ENCODE measurements around the gene TRPV5. TPM values are rescaled to one million over a fixed set of nuclear protein-coding genes. Genes with fewer than 3 reads are reported as not detected.

TRPV5 gene
- total RNA-seq, 4 donors from 2014 or later, result 0.17 TPM; not detected in 3

DNA sequence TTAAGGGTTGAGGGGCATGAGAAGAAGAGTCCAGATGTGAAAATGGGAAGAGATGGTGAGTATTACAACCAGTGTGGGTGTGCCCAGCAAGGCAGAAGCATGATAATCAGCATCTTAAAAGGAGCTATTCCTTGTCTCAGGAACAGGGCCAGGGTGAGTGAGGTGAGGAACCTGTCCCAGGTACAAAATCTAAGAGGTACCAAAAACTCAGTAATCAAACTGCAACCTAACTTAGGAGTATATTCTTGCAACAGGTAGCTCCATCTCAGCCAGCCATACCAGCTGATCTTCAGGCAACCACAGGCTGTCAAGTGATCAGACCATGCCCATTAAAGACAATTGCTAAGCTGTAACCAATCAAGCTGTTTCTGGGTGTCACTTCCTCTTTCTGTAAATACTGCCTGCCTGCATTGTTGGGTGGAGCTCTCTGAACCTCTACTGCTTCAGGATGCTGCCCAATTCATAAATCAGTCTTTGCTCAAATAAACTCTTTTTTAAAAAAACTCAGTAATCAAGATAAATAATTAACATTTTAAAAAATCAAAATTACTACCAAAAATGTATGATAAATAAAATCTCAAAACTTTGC lies 21.2 kb upstream of the TRPV5 start:
- H3K27me3 ChIP-seq, result no peaks in the 10 kb centered on the region
- DNase-seq (ENCODE audit: extremely low spot score), result peak; percentile 66
- H3K4me1 ChIP-seq, result no peaks in the 10 kb centered on the region
- peaks cover 0 to 16% (median 2%) of the 10 kb centered on the region in 4 donors for H3K9me3 ChIP-seq
- no peak overlapping the region for H3K27ac ChIP-seq (replicated peaks in 1 of 4)
- no peak overlapping the region for H3K4me3 ChIP-seq
- intact Hi-C loops (cut with DNase I), result no loop called here
- no peak for TF ChIP-seq POLR2AphosphoS5 (IDR thresholded peaks at IDR 0.05)
- TF ChIP-seq POLR2A (IDR thresholded peaks at IDR 0.05; ENCODE audit: low read depth), result no peak
- TF ChIP-seq, protein P1, sequence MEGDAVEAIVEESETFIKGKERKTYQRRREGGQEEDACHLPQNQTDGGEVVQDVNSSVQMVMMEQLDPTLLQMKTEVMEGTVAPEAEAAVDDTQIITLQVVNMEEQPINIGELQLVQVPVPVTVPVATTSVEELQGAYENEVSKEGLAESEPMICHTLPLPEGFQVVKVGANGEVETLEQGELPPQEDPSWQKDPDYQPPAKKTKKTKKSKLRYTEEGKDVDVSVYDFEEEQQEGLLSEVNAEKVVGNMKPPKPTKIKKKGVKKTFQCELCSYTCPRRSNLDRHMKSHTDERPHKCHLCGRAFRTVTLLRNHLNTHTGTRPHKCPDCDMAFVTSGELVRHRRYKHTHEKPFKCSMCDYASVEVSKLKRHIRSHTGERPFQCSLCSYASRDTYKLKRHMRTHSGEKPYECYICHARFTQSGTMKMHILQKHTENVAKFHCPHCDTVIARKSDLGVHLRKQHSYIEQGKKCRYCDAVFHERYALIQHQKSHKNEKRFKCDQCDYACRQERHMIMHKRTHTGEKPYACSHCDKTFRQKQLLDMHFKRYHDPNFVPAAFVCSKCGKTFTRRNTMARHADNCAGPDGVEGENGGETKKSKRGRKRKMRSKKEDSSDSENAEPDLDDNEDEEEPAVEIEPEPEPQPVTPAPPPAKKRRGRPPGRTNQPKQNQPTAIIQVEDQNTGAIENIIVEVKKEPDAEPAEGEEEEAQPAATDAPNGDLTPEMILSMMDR (IDR thresholded peaks at IDR 0.05), result no peak
- TF ChIP-seq EP300 (IDR thresholded peaks at IDR 0.05), result no peak
- no peaks in the 10 kb centered on the region for H3K36me3 ChIP-seq

DNA sequence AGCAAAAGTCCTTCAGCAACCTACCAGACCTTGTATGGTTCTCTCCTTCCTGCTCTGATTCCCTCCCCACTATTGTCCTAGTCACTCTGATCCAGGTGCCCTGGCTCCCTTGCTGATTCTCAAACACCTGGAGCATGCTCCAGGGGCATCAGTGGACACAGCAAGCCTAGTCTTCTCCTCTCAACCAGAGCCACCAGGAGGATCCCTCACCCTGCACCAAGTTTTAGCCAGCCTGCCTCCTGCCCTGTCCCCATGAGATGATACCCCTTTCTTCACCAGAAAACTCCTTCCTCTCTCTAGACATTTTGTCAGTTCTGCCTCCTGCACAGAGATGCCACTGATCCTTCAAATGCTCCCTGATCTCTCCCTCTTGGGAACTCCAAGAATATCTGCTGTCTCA lies 16.7 kb upstream of the TRPV5 start:
- Histone ChIP-seq H3K4me3 (no peak overlapping the region), H3K27me3 (no peaks in the 10 kb centered on the region), H3K27ac (replicated peaks in 1 of 4) (no peak overlapping the region), H3K36me3 (no peaks in the 10 kb centered on the region), H3K4me1 (no peaks in the 10 kb centered on the region), H3K9me3 (peaks cover 0 to 11% (median 2%) of the 10 kb centered on the region in 4 donors)
- no peak for DNase-seq (ENCODE audit: extremely low spot score)
- intact Hi-C loops (cut with DNase I), result no loop called here
- no peak for TF ChIP-seq POLR2A (IDR thresholded peaks at IDR 0.05; ENCODE audit: low read depth)
- TF ChIP-seq, protein P1 (IDR thresholded peaks at IDR 0.05), result no peak
- TF ChIP-seq EP300 (IDR thresholded peaks at IDR 0.05), result no peak
- no peak for TF ChIP-seq POLR2AphosphoS5 (IDR thresholded peaks at IDR 0.05)

DNA sequence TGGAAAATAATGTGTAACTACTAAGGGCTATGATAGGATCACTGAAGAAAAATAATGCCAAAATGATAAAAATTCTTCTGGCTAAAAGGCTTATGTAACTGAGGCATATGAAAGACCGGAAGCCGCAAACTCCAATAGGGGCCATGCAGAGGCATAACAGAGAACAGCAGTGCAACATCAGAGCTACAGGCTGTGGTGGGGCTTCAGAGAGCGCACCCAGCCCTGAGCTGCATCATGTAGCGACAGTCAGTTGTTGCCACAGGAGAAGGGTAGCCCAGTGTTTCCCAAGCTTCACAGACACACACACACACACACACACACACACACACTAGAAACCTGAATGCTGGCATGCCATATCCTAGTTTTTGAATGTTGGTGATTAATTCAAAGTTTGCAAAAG lies 15.1 kb upstream of the TRPV5 start:
- H3K4me3 ChIP-seq, result no peak overlapping the region
- H3K9me3 ChIP-seq, result no peaks in the 10 kb centered on the region
- no peak for DNase-seq (ENCODE audit: extremely low spot score)
- no peaks in the 10 kb centered on the region for H3K4me1 ChIP-seq
- H3K27ac ChIP-seq (replicated peaks in 1 of 4), result no peak overlapping the region
- no peaks in the 10 kb centered on the region for H3K36me3 ChIP-seq
- intact Hi-C loops (cut with DNase I), result no loop called here
- no peaks in the 10 kb centered on the region for H3K27me3 ChIP-seq
- no peak for TF ChIP-seq EP300 (IDR thresholded peaks at IDR 0.05)
- TF ChIP-seq, protein P1 (IDR thresholded peaks at IDR 0.05), result no peak
- no peak for TF ChIP-seq POLR2AphosphoS5 (IDR thresholded peaks at IDR 0.05)
- TF ChIP-seq POLR2A (IDR thresholded peaks at IDR 0.05; ENCODE audit: low read depth), result no peak
- WGBS, result 86% methylated on average over 4 of the region's 4 CpGs

DNA sequence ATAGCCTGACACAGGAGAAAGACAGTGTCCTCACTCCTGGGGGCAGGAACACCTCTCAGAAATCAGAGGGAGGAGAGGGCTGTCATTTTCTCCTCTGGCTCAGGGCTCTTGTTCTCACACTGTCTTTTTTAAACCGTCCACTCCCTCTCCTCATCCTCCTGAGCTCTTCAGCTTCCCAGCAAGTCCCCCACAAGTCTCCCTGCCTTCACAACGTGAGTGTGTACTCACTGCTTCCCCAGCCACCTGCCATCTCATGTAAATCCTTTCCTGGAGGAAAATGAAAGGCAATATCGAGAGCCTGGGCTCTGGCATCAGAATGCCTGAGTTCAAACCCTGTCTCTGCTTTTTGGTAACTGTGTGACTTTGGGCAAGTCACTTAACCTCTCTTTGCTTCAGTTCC lies 11.5 kb upstream of the TRPV5 start:
- Histone ChIP-seq H3K4me1 (no peaks in the 10 kb centered on the region), H3K36me3 (no peaks in the 10 kb centered on the region), H3K9me3 (no peaks in the 10 kb centered on the region), H3K27ac (replicated peaks in 1 of 4) (no peak overlapping the region), H3K4me3 (no peak overlapping the region), H3K27me3 (no peaks in the 10 kb centered on the region)
- TF ChIP-seq POLR2A (IDR thresholded peaks at IDR 0.05; ENCODE audit: low read depth) (no peak), POLR2AphosphoS5 (IDR thresholded peaks at IDR 0.05) (no peak), EP300 (IDR thresholded peaks at IDR 0.05) (no peak)
- intact Hi-C loops (cut with DNase I), result no loop called here
- no peak for DNase-seq (ENCODE audit: extremely low spot score)
- 58% methylated on average over 3 of the region's 3 CpGs for WGBS

DNA sequence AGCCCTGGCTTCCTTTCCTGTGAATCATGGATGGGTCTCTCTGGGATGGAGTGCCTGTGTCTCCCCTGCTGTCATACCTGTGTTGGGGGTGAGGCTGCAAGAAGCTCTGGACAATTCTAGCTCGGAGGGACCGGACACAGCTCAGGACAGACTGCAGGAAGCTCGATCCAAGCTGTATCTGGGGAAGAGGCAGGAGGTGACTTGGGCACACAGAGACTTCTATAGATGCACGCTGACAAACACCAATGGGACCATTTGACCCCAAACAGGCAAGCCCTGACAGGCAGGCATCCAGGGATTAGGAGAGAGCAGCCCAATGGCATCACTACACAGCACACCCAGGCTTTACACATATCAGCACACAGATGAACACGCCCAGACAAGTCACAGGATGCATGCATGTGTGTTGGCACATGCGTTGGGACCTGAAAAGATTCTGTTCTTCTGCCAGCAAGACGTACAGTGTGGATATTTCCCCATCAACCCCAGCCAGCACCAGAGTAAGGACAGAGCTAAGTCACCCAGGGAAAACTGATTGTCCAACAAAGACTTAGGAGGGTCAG lies 10.2 kb upstream of the TRPV5 start:
- Histone ChIP-seq H3K9me3 (no peaks in the 10 kb centered on the region), H3K4me3 (no peak overlapping the region), H3K36me3 (no peaks in the 10 kb centered on the region), H3K4me1 (no peaks in the 10 kb centered on the region), H3K27me3 (no peaks in the 10 kb centered on the region), H3K27ac (replicated peaks in 1 of 4) (no peak overlapping the region)
- DNase-seq (ENCODE audit: extremely low spot score), result no peak
- 58% methylated on average over 4 of the region's 7 CpGs for WGBS
- TF ChIP-seq POLR2A (IDR thresholded peaks at IDR 0.05; ENCODE audit: low read depth), result no peak
- TF ChIP-seq POLR2AphosphoS5 (IDR thresholded peaks at IDR 0.05), result no peak
- no peak for TF ChIP-seq EP300 (IDR thresholded peaks at IDR 0.05)
- TF ChIP-seq, protein P1 (IDR thresholded peaks at IDR 0.05), result no peak
- intact Hi-C loops (cut with DNase I), result no loop called here
